Inflammatory macrophage (primary cell): ENCODE results near the gene FNIP1.

ENCODE experiments used
- DNase-seq, 2 donors: peaks; one replicate each; pipeline ENCODE4 v3.0.0-alpha.2; 2020 to 2022

Gene FNIP1

DNA sequence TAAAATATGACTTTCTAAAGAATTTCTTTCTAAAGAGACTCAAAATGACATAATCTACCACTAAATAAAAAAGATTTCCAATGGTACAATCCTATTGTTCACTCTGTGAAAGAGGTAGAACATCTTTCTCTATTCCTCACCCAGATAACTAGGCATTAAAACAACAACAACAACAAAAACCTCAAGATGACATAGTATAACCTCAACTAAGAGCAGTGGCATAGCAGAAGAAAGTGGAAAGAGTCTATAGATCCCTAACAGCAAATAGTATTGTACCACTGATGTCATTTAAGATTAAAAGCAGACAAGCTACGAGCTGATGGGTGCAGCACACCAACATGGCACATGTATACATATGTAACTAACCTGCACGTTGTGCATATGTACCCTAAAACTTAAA is 191.7 kb downstream of the FNIP1 start:
- DNase-seq: no peak

DNA sequence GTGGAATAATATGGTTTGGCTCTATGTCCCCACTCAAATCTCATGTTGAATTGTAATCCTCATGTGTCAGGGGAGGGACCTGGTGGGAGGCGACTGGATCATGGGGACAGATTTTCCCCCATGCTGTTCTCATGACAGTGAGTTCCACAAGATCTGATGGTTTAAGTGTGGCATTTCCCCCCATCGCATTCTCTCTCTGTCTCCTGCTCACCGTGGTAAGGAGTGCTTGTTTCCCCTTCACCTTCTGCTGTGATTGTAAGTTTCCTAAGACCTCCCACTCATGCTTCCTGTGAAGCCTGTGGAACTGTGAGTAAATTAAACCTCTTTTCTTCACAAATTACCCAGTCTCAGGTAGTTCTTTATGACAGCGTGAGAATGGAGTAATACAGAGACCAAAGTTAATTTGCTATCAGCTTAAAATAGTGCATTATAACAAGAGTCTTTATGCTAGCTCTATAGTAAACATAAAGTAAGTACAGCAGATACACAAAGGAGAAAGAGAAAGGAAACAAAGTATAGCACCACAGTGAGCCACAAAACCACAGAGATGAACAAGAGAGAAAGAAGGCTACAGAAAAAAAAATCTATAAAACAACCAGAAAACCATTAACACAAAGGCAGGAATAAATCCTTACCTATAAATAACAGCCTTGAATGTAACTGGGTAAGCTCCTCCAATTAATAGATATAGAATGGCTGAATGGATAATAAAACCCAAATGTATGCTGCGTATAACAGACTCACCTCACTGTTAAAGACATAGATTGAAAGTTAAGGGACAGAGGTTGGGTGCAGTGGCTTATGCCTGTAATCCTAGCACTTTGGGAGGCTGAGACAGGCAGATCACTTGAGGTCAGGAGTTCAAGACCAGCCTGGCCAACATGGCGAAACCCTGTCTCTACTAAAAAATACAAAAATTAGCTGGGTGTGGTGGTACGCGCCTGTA is 201.5 kb downstream of the FNIP1 start:
- DNase-seq: no peak

DNA sequence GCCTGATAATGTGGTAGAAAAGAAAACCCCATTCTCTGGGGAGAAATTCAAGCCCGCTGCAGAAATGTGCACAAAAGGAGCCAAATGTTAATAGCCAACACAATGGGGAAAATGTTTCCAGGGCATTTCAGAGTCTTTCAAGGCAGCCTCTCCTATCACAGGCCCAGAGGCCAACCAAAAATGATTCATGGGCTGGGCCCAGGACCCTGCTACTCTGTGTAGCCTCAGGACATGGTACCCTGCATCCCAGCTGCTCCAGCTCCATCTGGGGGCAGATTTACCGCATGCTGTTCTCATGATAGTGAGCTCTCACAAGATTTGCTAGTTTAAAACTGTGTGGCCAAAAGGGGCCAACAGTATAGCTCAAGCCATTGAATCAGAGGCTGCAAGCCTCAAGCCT is 202.9 kb downstream of the FNIP1 start:
- DNase-seq: no peak

- peak; percentile 13 to 22 for DNase-seq
These were observed 203.4 kb downstream of the FNIP1 start for GRCh38 chr5:131593436-131593835.
